Stimulated activated CD8-positive, alpha-beta memory T cell treated with anti-CD3 and anti-CD28 coated beads, Interleukin-4, amount 100 ng/mL, for 1 hour (primary cell): ENCODE results near the gene ARMH4.
A peak's percentile ranks its signal among the peaks of the same experiment; 100 is the strongest.

Experiments used
- DNase-seq, 2 donors: peaks; one replicate each; pipeline ENCODE4 v3.0.0-alpha.2; 2020; ENCODE audit warnings: low read depth in 2 of 2, low spot score in 1 of 2

ARMH4 gene

DNA sequence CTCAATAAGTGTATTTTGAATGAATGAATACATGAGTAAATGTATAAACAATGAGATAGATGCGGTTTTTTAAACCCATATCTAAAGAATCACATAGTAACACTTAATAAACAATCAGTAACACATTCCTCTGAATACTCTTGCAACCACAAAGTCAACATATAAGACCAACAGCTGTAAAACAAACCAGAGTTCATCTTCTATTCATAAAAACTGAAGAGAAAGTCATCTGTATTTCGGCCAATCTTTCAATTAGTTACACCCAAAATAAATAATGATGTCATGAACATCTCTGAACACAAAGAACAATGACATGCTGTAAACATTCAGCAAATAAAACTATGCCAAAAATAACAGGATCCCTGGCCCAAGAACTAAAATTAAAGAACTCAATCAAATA lies 47.2 kb downstream of the ARMH4 start:
- DNase-seq, result no peak

GRCh38 chr14:58100735-58101368 lies 51.2 kb downstream of the ARMH4 start:
- DNase-seq, result no peak

- no peak for DNase-seq
These were observed 52.3 kb downstream of the ARMH4 start for GRCh38 chr14:58099682-58100081.

GRCh38 chr14:58098507-58098906 lies 53.5 kb downstream of the ARMH4 start:
- no peak for DNase-seq

- no peak for DNase-seq
These were observed 55.3 kb downstream of the ARMH4 start for GRCh38 chr14:58096731-58097130.

GRCh38 chr14:58091883-58092630 lies 60.0 kb downstream of the ARMH4 start:
- no peak for DNase-seq

- no peak for DNase-seq
These were observed 62.4 kb downstream of the ARMH4 start for GRCh38 chr14:58089612-58090011.

DNA sequence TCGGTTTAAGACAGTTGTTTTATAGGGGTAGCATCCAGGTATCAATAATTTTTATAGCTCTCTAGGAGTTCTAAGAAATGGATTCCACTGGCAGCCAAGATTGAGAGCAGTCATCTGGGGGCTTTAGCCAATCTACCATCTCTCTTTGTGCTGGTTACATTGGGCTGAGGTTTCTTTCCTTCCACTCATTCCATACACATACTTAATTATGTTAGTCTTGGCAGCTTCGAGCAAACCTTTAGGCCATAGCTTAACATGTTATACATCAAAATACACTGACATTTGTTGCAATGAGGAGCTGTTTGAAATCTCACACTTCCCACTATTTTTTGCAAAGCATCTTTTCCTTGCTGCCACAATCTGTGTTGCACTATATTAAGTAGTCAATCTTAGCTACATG lies 63.1 kb downstream of the ARMH4 start:
- DNase-seq, result no peak

- DNase-seq, result no peak
These were observed 66.1 kb downstream of the ARMH4 start for GRCh38 chr14:58085877-58086276.

GRCh38 chr14:58082491-58083098 lies 69.4 kb downstream of the ARMH4 start:
- DNase-seq, result no peak

GRCh38 chr14:58082011-58082410 lies 70.0 kb downstream of the ARMH4 start:
- no peak for DNase-seq

DNA sequence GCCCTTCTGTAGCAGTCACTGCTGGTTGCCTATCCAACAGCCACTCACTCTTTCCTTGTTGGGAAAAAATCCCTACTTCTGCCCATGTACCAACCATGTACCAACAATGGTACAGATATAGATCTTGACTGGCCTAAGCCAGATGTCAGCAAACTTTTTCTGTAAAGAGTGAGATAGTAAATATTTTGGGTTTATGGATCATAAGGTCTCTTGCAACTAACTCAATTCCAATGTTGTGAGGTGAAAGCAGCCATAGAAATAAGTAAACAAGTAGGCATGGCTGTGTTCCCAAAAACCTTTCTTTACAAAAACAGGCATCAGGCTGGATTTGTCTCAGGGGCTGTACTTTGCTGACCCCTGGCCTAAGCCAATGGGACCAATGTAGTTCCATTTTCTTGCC lies 73.5 kb downstream of the ARMH4 start:
- no peak for DNase-seq

DNA sequence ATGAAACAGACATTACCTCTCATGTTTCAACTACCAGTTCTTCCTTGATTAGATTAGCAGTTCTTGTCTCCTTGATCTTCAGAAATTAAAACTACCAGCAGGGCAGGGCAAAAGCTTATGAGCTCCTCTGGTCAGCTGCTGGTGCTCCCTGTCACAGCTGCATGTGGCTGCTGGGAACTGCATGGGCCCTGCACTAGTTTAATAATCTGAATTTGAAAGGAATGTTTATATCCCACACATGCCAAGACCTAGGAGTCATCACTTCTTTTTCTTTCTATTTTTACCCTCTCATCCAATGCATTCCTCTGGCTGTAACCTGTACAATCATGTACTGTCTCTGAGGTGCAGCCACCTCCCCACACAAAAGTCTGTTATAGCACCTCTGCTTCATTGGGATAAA lies 73.9 kb downstream of the ARMH4 start:
- no peak for DNase-seq

DNA sequence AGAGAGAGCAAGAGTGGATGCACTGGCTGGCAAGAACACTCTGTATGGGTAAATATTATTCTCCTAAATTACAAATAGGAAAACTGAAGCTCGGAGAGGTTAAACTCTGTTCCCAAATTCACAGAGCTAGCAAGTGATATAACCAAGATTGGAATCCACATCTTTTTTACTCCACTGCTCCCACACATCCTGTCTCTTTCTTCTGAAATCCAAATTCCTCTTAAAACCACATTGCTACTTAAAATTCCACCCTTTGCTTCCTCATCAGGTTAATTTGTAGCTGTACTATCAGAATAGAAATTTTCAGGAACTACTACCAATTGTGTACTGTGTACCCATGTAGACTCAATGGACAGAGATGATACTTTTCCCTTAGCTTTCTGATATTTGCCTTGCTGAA lies 74.4 kb downstream of the ARMH4 start:
- DNase-seq, result no peak

- DNase-seq, result no peak
These were observed 78.5 kb downstream of the ARMH4 start for GRCh38 chr14:58073516-58073915.

- DNase-seq, result peak in 1 of 2 donors; percentile 1
These were observed 79.5 kb downstream of the ARMH4 start for GRCh38 chr14:58072288-58073071.

GRCh38 chr14:58071341-58071740 lies 80.7 kb downstream of the ARMH4 start:
- no peak for DNase-seq

- no peak for DNase-seq
These were observed 83.7 kb downstream of the ARMH4 start for GRCh38 chr14:58068306-58068705.

GRCh38 chr14:58066115-58066514 lies 85.9 kb downstream of the ARMH4 start:
- no peak for DNase-seq

GRCh38 chr14:58061581-58061980 lies 90.4 kb downstream of the ARMH4 start:
- no peak for DNase-seq

DNA sequence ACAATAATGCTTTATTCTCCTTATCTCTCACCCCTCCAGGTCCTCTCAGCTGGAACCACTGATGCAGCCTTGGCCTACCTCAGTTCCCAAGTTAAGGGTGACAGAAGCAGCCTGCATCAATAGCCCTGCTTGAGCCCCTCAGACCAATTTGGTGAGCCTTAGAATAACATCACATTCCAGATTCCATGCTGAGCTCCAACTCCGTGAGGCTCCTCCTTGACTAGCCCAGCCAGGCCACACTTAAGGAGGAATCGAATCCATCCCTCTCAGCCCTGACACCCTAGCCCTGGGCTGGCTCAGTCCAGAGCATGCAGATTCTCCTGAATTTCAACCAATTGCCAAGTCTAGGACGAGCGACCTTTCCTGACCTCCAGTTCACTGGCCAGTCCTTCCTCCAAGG lies 91.1 kb downstream of the ARMH4 start:
- no peak for DNase-seq

- DNase-seq, result no peak
These were observed 91.9 kb downstream of the ARMH4 start for GRCh38 chr14:58060077-58060476.
